ENCODE measurements around the gene TRIML1. TPM values are rescaled to one million over a fixed set of nuclear protein-coding genes. Genes with fewer than 3 reads are reported as not detected.

Gene TRIML1
- total and polyA plus RNA-seq, 12 donors, result not detected

GRCh38 chr4:188171551-188171950 is 32.3 kb downstream of the TRIML1 start:
- no peaks in the 10 kb centered on the region for H3K27me3 ChIP-seq
- no peak overlapping the region for H3K27ac ChIP-seq
- H3K4me1 ChIP-seq (replicated peaks in 1 of 2), result no peaks in the 10 kb centered on the region
- intact Hi-C loops (cut with DNase I), result no loop called here
- H3K4me3 ChIP-seq, result no peak overlapping the region
- H3K9me3 ChIP-seq (replicated peaks in 1 of 3), result no peaks in the 10 kb centered on the region
- DNase-seq, result no peak
- WGBS, 4 donors, result 75 to 82% (median 76%) methylated on average over 2 of the region's 2 CpGs
- TF ChIP-seq CTCF (IDR thresholded peaks at IDR 0.05) (no peak), POLR2A (IDR thresholded peaks at IDR 0.05) (no peak)
- H3K36me3 ChIP-seq (replicated peaks in 1 of 2), result no peaks in the 10 kb centered on the region

- intact Hi-C loops (cut with DNase I), result no loop called here
- Histone ChIP-seq H3K4me1 (replicated peaks in 1 of 2) (no peaks in the 10 kb centered on the region), H3K9me3 (replicated peaks in 1 of 3) (no peaks in the 10 kb centered on the region), H3K4me3 (no peak overlapping the region), H3K27me3 (no peaks in the 10 kb centered on the region), H3K36me3 (replicated peaks in 1 of 2) (no peaks in the 10 kb centered on the region), H3K27ac (no peak overlapping the region)
- 76 to 88% (median 86%) methylated on average over 6 of the region's 6 CpGs for WGBS, 4 donors
- TF ChIP-seq CTCF (IDR thresholded peaks at IDR 0.05) (no peak), POLR2A (IDR thresholded peaks at IDR 0.05) (no peak)
- no peak for DNase-seq
Observed at GRCh38 chr4:188175288-188175687, 36.0 kb downstream of the TRIML1 start.

GRCh38 chr4:188177997-188178675 is 38.9 kb downstream of the TRIML1 start:
- 77 to 93% (median 90%) methylated on average over 5 of the region's 5 CpGs for WGBS, 4 donors
- TF ChIP-seq POLR2A (IDR thresholded peaks at IDR 0.05) (no peak), CTCF (IDR thresholded peaks at IDR 0.05) (no peak)
- intact Hi-C loops (cut with DNase I), result no loop called here
- no peaks in the 10 kb centered on the region for H3K36me3 ChIP-seq (replicated peaks in 1 of 2)
- H3K4me3 ChIP-seq, result no peak overlapping the region
- H3K4me1 ChIP-seq (replicated peaks in 1 of 2), result no peaks in the 10 kb centered on the region
- no peak overlapping the region for H3K27ac ChIP-seq
- no peak for DNase-seq
- no peaks in the 10 kb centered on the region for H3K9me3 ChIP-seq (replicated peaks in 1 of 3)
- no peaks in the 10 kb centered on the region for H3K27me3 ChIP-seq

GRCh38 chr4:188178806-188179205 is 39.6 kb downstream of the TRIML1 start:
- TF ChIP-seq CTCF (IDR thresholded peaks at IDR 0.05), result no peak
- TF ChIP-seq POLR2A (IDR thresholded peaks at IDR 0.05), result no peak
- intact Hi-C loops (cut with DNase I), result no loop called here
- Histone ChIP-seq H3K4me3 (no peak overlapping the region), H3K4me1 (replicated peaks in 1 of 2) (no peaks in the 10 kb centered on the region), H3K27ac (no peak overlapping the region), H3K27me3 (no peaks in the 10 kb centered on the region), H3K36me3 (replicated peaks in 1 of 2) (no peaks in the 10 kb centered on the region), H3K9me3 (replicated peaks in 1 of 3) (no peaks in the 10 kb centered on the region)
- 92 to 98% (median 95%) methylated on average over 10 to 28 of the region's 28 CpGs for WGBS, 4 donors
- DNase-seq, result no peak

Measured in adrenal gland (tissue), 12 donors.